ENCODE measurements around the gene GOLGA6L24. TPM values are rescaled to one million over a fixed set of nuclear protein-coding genes. Genes with fewer than 3 reads are reported as not detected.
"Not testable (repeated sequence)": the region's sequence is repeated elsewhere in the genome, so short reads cannot be mapped to it uniquely, and the experiment has no call there.

Gene GOLGA6L24
- polyA plus RNA-seq (2013, experiment 1 of 2; ENCODE audit: insufficient read length): not detected
- polyA plus RNA-seq (2013, experiment 2 of 2; ENCODE audit: insufficient read length): not detected

- not testable (repeated sequence) for DNase-seq
Observed at GRCh38 chr15:28357984-28358383, at the start of gene GOLGA6L24. Gene GOLGA6L24 (minus strand): TSS chr15:28358084. CDS start chr15:28358023, 61 bp downstream.

GRCh38 chr15:28402774-28403435 is 45.0 kb upstream of the GOLGA6L24 start:
- DNase-seq: not testable (repeated sequence)

- DNase-seq: not testable (repeated sequence)
Observed at GRCh38 chr15:28396022-28396421, 38.1 kb upstream of the GOLGA6L24 start.

GRCh38 chr15:28380053-28380452 is 22.2 kb upstream of the GOLGA6L24 start:
- not testable (repeated sequence) for DNase-seq

GRCh38 chr15:28378364-28378763 is 20.5 kb upstream of the GOLGA6L24 start, which contains the start of gene GOLGA8F:
Gene GOLGA8F (plus strand): TSS chr15:28378664. CDS start chr15:28378762, 98 bp downstream.
- DNase-seq: not testable (repeated sequence)

- DNase-seq: not testable (repeated sequence)
Observed at GRCh38 chr15:28365502-28365901, 7.6 kb upstream of the GOLGA6L24 start.

GRCh38 chr15:28322129-28322588 is 35.7 kb downstream of the GOLGA6L24 start, which contains the start of gene HERC2:
Gene HERC2 (minus strand): TSS chr15:28322179. CDS start chr15:28321433, 746 bp downstream.
- not testable (repeated sequence) for DNase-seq

GRCh38 chr15:28321358-28322078 is 36.4 kb downstream of the GOLGA6L24 start:
- DNase-seq: not testable (repeated sequence)

- DNase-seq: not testable (repeated sequence)
Observed at GRCh38 chr15:28319725-28320124, 38.2 kb downstream of the GOLGA6L24 start.

- DNase-seq: not testable (repeated sequence)
Observed at GRCh38 chr15:28318828-28319227, 39.1 kb downstream of the GOLGA6L24 start.

GRCh38 chr15:28318122-28318521 is 39.8 kb downstream of the GOLGA6L24 start:
- DNase-seq: not testable (repeated sequence)

- DNase-seq: not testable (repeated sequence)
Observed at GRCh38 chr15:28316958-28317357, 40.9 kb downstream of the GOLGA6L24 start.

GRCh38 chr15:28310454-28310853 is 47.4 kb downstream of the GOLGA6L24 start:
- DNase-seq: not testable (repeated sequence)

GRCh38 chr15:28308718-28309117 is 49.2 kb downstream of the GOLGA6L24 start:
- DNase-seq: not testable (repeated sequence)

Measured in fibroblast of skin of scalp (primary cell).